ENCODE measurements around the gene HGS. TPM values are rescaled to one million over a fixed set of nuclear protein-coding genes. Genes with fewer than 3 reads are reported as not detected.

The HGS gene
- total RNA-seq, 2 donors from 2014 or later = 114 to 130 TPM

DNA sequence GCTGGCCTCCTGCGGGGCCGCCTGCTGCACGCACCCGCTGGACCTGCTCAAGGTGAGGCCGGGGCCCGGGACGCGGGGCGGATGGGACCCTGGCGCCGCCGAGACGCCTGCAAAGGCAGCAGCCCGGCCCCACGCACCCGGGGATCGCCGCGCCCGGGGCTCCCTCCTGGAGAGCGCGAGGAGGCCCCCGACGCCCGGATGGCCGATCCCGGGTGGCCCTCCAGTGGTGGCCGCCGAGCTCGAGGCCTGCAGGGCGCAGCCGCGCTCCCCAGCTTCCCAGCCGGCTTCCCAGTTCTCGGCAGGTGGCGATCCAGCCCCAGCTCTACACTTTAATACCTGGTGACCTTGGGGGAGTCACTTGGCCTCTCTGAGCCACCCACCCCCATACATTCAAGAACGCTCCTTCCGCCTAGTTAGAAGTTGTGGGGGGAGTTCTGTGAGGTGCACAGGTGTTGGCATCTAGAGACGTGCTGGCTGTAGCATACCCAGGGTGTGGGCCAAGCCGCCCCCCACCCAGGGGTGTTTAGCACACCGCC, 28.7 kb downstream of the HGS start:
- Mint-ChIP-seq H3K4me1 (peaks cover 6% of the 10 kb centered on the region), H3K4me3 (peak overlapping the region; percentile 74), H3K27ac (peak overlapping the region; percentile 75), H3K36me3 (ENCODE audit: low read depth) (peaks cover 5% of the 10 kb centered on the region), H3K9me3 (no peaks in the 10 kb centered on the region), H3K27me3 (ENCODE audit: insufficient read depth) (peaks cover 3% of the 10 kb centered on the region)
- no peaks in the 10 kb centered on the region for H3K9me3 ChIP-seq (ENCODE audit: control insufficient read depth, low read length)
- H3K27ac ChIP-seq (ENCODE audit: low read depth, low read length) = no peak overlapping the region
- WGBS, 2 experiments (ENCODE audit: insufficient coverage in 1 of 2, insufficient read length in 1 of 2) = 1 to 5% methylated on average over 31 to 41 of the region's 41 CpGs
- no peaks in the 10 kb centered on the region for H3K27me3 ChIP-seq (ENCODE audit: control insufficient read depth, insufficient read depth, low read length, poor library complexity, severe bottlenecking)
- H3K4me1 ChIP-seq (ENCODE audit: control insufficient read depth, insufficient read depth, low read length) = peaks cover 12% of the 10 kb centered on the region
- peaks cover 10% of the 10 kb centered on the region for H3K36me3 ChIP-seq (ENCODE audit: control insufficient read depth, insufficient read depth, low read length)
- peak; percentile 80 for DNase-seq
- H3K4me3 ChIP-seq (ENCODE audit: low read length) = peak overlapping the region; percentile 79
- TF ChIP-seq, protein P1, sequence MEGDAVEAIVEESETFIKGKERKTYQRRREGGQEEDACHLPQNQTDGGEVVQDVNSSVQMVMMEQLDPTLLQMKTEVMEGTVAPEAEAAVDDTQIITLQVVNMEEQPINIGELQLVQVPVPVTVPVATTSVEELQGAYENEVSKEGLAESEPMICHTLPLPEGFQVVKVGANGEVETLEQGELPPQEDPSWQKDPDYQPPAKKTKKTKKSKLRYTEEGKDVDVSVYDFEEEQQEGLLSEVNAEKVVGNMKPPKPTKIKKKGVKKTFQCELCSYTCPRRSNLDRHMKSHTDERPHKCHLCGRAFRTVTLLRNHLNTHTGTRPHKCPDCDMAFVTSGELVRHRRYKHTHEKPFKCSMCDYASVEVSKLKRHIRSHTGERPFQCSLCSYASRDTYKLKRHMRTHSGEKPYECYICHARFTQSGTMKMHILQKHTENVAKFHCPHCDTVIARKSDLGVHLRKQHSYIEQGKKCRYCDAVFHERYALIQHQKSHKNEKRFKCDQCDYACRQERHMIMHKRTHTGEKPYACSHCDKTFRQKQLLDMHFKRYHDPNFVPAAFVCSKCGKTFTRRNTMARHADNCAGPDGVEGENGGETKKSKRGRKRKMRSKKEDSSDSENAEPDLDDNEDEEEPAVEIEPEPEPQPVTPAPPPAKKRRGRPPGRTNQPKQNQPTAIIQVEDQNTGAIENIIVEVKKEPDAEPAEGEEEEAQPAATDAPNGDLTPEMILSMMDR (conservative IDR thresholded peaks at IDR 0.05) = peak; percentile 30
- H3K9ac ChIP-seq (ENCODE audit: extremely low read depth, low read length, poor library complexity, severe bottlenecking) = peak overlapping the region; percentile 57

DNA sequence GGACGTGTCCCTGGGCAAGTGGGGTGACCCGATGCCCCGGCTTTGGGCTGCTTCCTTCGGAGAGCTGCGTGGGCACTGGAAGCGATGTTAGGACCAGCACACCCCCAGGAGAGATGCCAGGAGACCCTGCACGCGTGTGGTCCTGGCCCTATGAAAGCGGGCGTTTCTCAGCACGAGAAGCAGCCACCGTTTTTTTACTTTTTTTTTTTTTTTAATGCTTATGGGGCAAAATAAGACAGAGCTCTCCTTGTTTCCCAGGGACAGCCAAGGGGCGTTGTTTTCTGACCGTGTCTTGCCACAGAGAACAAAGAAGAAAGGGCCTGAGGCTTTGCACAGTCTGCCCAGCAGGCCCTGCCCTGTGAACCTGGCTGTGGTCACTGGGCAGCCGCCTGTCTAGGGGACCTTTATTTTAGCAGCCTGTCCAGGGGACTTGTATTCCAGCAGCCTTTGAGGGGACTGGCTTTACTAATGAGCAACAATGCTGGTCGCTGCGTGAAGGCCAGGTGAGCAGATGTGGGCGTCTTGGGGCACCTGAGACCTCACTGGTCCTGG, 29.3 kb downstream of the HGS start:
- peaks cover 4% of the 10 kb centered on the region for H3K36me3 ChIP-seq (ENCODE audit: control insufficient read depth, insufficient read depth, low read length)
- Mint-ChIP-seq H3K9me3 (no peaks in the 10 kb centered on the region), H3K36me3 (ENCODE audit: low read depth) (peaks cover 6% of the 10 kb centered on the region), H3K27me3 (ENCODE audit: insufficient read depth) (peaks cover 3% of the 10 kb centered on the region), H3K27ac (peak overlapping the region; percentile 75), H3K4me3 (peak overlapping the region; percentile 74), H3K4me1 (peaks cover 6% of the 10 kb centered on the region)
- peak overlapping the region; percentile 79 for H3K4me3 ChIP-seq (ENCODE audit: low read length)
- TF ChIP-seq, protein P1 (conservative IDR thresholded peaks at IDR 0.05) = no peak
- H3K27ac ChIP-seq (ENCODE audit: low read depth, low read length) = peak overlapping the region; percentile 65
- peak overlapping the region; percentile 57 for H3K9ac ChIP-seq (ENCODE audit: extremely low read depth, low read length, poor library complexity, severe bottlenecking)
- no peak for DNase-seq
- H3K9me3 ChIP-seq (ENCODE audit: control insufficient read depth, low read length) = no peaks in the 10 kb centered on the region
- H3K27me3 ChIP-seq (ENCODE audit: control insufficient read depth, insufficient read depth, low read length, poor library complexity, severe bottlenecking) = no peaks in the 10 kb centered on the region
- H3K4me1 ChIP-seq (ENCODE audit: control insufficient read depth, insufficient read depth, low read length) = peaks cover 12% of the 10 kb centered on the region
- 51 to 64% methylated on average over 18 of the region's 18 CpGs for WGBS, 2 experiments (ENCODE audit: insufficient coverage in 1 of 2, insufficient read length in 1 of 2)

DNA sequence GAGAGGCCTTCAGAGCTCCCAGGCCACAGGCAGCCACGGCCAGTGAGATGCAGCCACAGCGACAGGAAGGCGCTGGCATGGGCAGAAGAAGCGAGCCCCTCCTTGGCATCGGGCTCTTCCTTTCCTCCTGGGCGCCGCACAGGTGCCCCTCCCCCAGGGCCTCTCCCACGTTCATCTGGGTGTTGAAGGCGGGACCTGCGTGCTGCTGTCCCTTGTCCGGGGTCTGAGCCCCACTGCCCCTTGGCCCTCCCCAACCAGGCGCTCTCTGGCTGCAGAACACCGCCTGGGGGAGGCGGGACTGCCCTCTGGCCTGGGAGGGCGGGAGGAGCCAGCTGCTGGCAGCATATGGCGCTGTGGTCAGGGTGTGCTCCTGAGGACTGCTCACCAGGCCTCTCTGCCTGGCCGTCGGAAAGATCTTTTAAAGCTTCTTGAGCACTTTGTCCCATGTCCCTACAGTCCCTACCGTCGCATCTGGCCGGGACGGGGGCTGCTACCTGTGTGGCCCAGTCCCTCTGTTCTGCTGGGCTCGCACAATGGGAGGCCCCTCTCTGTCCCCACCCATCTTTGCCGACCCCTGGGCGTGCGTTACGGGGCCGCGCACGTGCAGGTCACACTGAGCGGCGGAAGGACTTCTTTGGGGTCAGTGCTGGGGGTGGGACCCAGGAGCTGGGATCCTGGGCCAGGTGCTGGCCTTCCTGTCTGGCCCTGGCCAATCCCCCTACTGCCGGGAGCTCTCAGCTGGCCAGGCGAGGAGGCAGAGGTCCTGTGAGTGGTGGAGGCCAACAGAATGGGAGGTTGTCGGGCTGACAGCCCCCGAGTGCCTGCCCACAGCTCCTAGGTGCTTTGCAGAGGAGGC, 30.0 kb downstream of the HGS start:
- Mint-ChIP-seq H3K9me3 (no peaks in the 10 kb centered on the region), H3K4me1 (peaks cover 6% of the 10 kb centered on the region), H3K27me3 (ENCODE audit: insufficient read depth) (peaks cover 3% of the 10 kb centered on the region), H3K36me3 (ENCODE audit: low read depth) (peaks cover 6% of the 10 kb centered on the region), H3K27ac (peak overlapping the region; percentile 75), H3K4me3 (peak overlapping the region; percentile 74)
- Histone ChIP-seq H3K27ac (ENCODE audit: low read depth, low read length) (peak overlapping the region; percentile 65), H3K9ac (ENCODE audit: extremely low read depth, low read length, poor library complexity, severe bottlenecking) (no peak overlapping the region), H3K36me3 (ENCODE audit: control insufficient read depth, insufficient read depth, low read length) (no peaks in the 10 kb centered on the region), H3K4me1 (ENCODE audit: control insufficient read depth, insufficient read depth, low read length) (peaks cover 12% of the 10 kb centered on the region), H3K27me3 (ENCODE audit: control insufficient read depth, insufficient read depth, low read length, poor library complexity, severe bottlenecking) (no peaks in the 10 kb centered on the region), H3K4me3 (ENCODE audit: low read length) (peak overlapping the region; percentile 79), H3K9me3 (ENCODE audit: control insufficient read depth, low read length) (no peaks in the 10 kb centered on the region)
- TF ChIP-seq, protein P1 (conservative IDR thresholded peaks at IDR 0.05) = no peak
- WGBS, 2 experiments (ENCODE audit: insufficient coverage in 1 of 2, insufficient read length in 1 of 2) = 79 to 85% methylated on average over 23 to 36 of the region's 36 CpGs
- DNase-seq = peak; percentile 71
